IMR-90 (cell line): ENCODE measurements around the gene PANX1. TPM values are rescaled to one million over a fixed set of nuclear protein-coding genes. Genes with fewer than 3 reads are reported as not detected.

Experiments
- ATAC-seq: fragments of 200-7000 bp; cut with Tn5 transposase; 2 replicates; pipeline ENCODE4 v1.9.1; 2020; ENCODE audit warnings: low read depth, mild to moderate bottlenecking, moderate library complexity
- BruUV-seq: library from RNA; stranded (reverse); fragments of 400-500 nt; replicated peaks from 2 replicates; lab custom pipeline; 2021; lab: Mats Ljungman, UMichigan
- CTCF ChIA-PET: fragments of 300-600 bp; formaldehyde crosslinking; extraction: SDS; loops from one replicate; lab custom pipeline; 2021; ENCODE audit warnings: antibody characterized with exemption; lab: Yijun Ruan, JAX
- POLR2A ChIA-PET: fragments of 300-600 bp; sonication (Branson Sonifier 250); formaldehyde crosslinking; loops from one replicate; lab custom pipeline; 2022; ENCODE audit warnings: antibody characterized with exemption; ENCODE audit not compliant: unreplicated experiment; lab: Charles Lee
- DNase-seq: peaks from one replicate; pipeline ENCODE4 v3.0.0; 2013
- H2AFZ ChIP-seq: replicated peaks from 2 replicates; pipeline ENCODE3; 2013; ENCODE audit warnings: low read length, mild to moderate bottlenecking; ENCODE audit not compliant: poor library complexity
- H2AK5ac ChIP-seq: 2 replicates; pipeline ENCODE4 v1.6.1; 2013; ENCODE audit warnings: low read depth, low read length, inconsistent platforms
- H2AK9ac ChIP-seq: replicated peaks from 2 replicates; pipeline ENCODE3; 2013; ENCODE audit warnings: mild to moderate bottlenecking, low read depth, low read length, moderate library complexity; ENCODE audit not compliant: poor library complexity
- H2BK120ac ChIP-seq: 2 replicates; pipeline ENCODE4 v1.6.1; 2013; ENCODE audit warnings: low read depth, low read length, inconsistent platforms
- H2BK15ac ChIP-seq: 3 replicates; pipeline ENCODE4 v1.6.1; 2013; ENCODE audit warnings: low read depth, low read length, inconsistent platforms
- H2BK20ac ChIP-seq: 2 replicates; pipeline ENCODE4 v1.6.1; 2013; ENCODE audit warnings: low read depth, mild to moderate bottlenecking, inconsistent platforms, low read length, moderate library complexity
- H2BK5ac ChIP-seq: 2 replicates; pipeline ENCODE4 v1.6.1; 2013; ENCODE audit warnings: mild to moderate bottlenecking, low read depth, low read length, inconsistent platforms; ENCODE audit not compliant: poor library complexity, severe bottlenecking
- H3K14ac ChIP-seq: replicated peaks from 2 replicates; pipeline ENCODE4 v1.6.1; 2013; ENCODE audit warnings: low read depth, low read length, inconsistent platforms
- H3K18ac ChIP-seq: 2 replicates; pipeline ENCODE4 v1.6.1; 2013; ENCODE audit warnings: low read depth, low read length, control low read depth
- H3K23ac ChIP-seq: 2 replicates; pipeline ENCODE4 v1.6.1; 2013; ENCODE audit warnings: low read depth, low read length, inconsistent platforms
- H3K27ac ChIP-seq: 2 replicates; pipeline ENCODE4 v1.5.1; 2013; ENCODE audit warnings: mild to moderate bottlenecking, control low read depth, low read length; ENCODE audit not compliant: insufficient read depth
- H3K27me3 ChIP-seq: 2 replicates; pipeline ENCODE4 v1.6.1; 2013; ENCODE audit warnings: low read length; ENCODE audit not compliant: control insufficient read depth, insufficient read depth
- H3K36me3 ChIP-seq: 2 replicates; pipeline ENCODE4 v1.6.1; 2013; ENCODE audit warnings: low read length, mixed read lengths; ENCODE audit not compliant: control insufficient read depth, insufficient read depth
- H3K4ac ChIP-seq: 2 replicates; pipeline ENCODE4 v1.6.1; 2013; ENCODE audit warnings: low read depth, low read length, inconsistent platforms
- H3K4me1 ChIP-seq: 2 replicates; pipeline ENCODE4 v1.6.1; 2013; ENCODE audit warnings: low read length, mixed read lengths; ENCODE audit not compliant: control insufficient read depth, insufficient read depth
- H3K4me2 ChIP-seq: 2 replicates; pipeline ENCODE4 v1.6.1; 2013; ENCODE audit warnings: low read depth, mild to moderate bottlenecking, control low read depth, low read length, moderate library complexity
- H3K4me3 ChIP-seq: 2 replicates; pipeline ENCODE4 v1.5.1; 2013; ENCODE audit warnings: low read depth, mild to moderate bottlenecking, control low read depth, low read length, moderate library complexity; ENCODE audit not compliant: insufficient read depth
- H3K56ac ChIP-seq: 2 replicates; pipeline ENCODE4 v1.6.1; 2013; ENCODE audit warnings: low read length, inconsistent platforms; ENCODE audit not compliant: insufficient read depth; ENCODE audit errors: extremely low read depth
- H3K79me1 ChIP-seq, 2 experiments: 2 replicates each; pipeline ENCODE4 v1.6.1; 2013; ENCODE audit warnings: low read length in 2 of 2, inconsistent platforms in 1 of 2, low read depth in 1 of 2
- H3K9ac ChIP-seq: 2 replicates; pipeline ENCODE4 v1.6.1; 2013; ENCODE audit warnings: low read depth, low read length, control low read depth
- H3K9me1 ChIP-seq: 2 replicates; pipeline ENCODE4 v1.6.1; 2013; ENCODE audit warnings: low read length, inconsistent platforms; ENCODE audit not compliant: insufficient read depth
- H3K9me3 ChIP-seq: 2 replicates; pipeline ENCODE4 v1.6.1; 2013; ENCODE audit warnings: low read length; ENCODE audit not compliant: control insufficient read depth, insufficient read depth
- H4K20me1 ChIP-seq: 2 replicates; pipeline ENCODE4 v1.6.1; 2013; ENCODE audit warnings: low read length, inconsistent platforms; ENCODE audit not compliant: insufficient read depth
- H4K5ac ChIP-seq: 2 replicates; pipeline ENCODE4 v1.6.1; 2013; ENCODE audit warnings: mild to moderate bottlenecking, low read depth, low read length, control low read depth
- H4K8ac ChIP-seq, 2 experiments: 2 replicates each; pipeline ENCODE4 v1.6.1; 2013; ENCODE audit warnings: low read depth in 2 of 2, low read length in 2 of 2, control low read depth in 1 of 2, inconsistent platforms in 1 of 2
- H4K91ac ChIP-seq: 2 replicates; pipeline ENCODE4 v1.6.1; 2013; ENCODE audit warnings: low read depth, low read length, inconsistent platforms; ENCODE audit not compliant: insufficient read depth
- POLR2A ChIP-seq: IDR thresholded peaks from 2 replicates; pipeline ENCODE4 v1.6.1; 2012; ENCODE audit warnings: mild to moderate bottlenecking, low read depth, low read length
- WGBS, 2 experiments: methylation state at CpG; one replicate each; pipeline versions ENCODE4 v1.1.5 to v1.1.7; 2013; ENCODE audit warnings: missing lambda C conversion rate in 2 of 2; ENCODE audit not compliant: insufficient read length in 1 of 2; ENCODE audit errors: extremely low coverage in 2 of 2; 5-methylcytosine and 5-hydroxymethylcytosine counted together
- dilution Hi-C: fragments of 300-500 bp; cut with HindIII; formaldehyde crosslinking; loops from one replicate; pipeline ENCODE4 v1.14.3; 2018; ENCODE audit warnings: low sequenced_read_pairs; ENCODE audit not compliant: unreplicated experiment
- in situ Hi-C: fragments of 300-500 bp; cut with MboI; formaldehyde crosslinking; loops from 3 replicates; pipeline ENCODE4 v1.14.3; 2019; ENCODE audit warnings: low sequenced_read_pairs, inconsistent platforms, mixed read lengths
- intact Hi-C: fragments of 100-400 bp; cut with micrococcal nuclease; formaldehyde crosslinking; loops from 2 replicates; pipeline ENCODE4 v1.10.0; 2022
- polyA plus RNA-seq, 3 experiments: library from polyadenylated mRNA; depleted of rRNA; stranded (reverse); fragments of >200 nt; gene quantifications; 2 replicates each; pipeline ENCODE4 v1.2.3, GENCODE V29; 2012; ENCODE audit warnings: low replicate concordance in 1 of 3
- total RNA-seq: library from RNA; depleted of rRNA; stranded (reverse); fragments of >200 nt; gene quantifications from 2 replicates; pipeline ENCODE4 v1.2.3, GENCODE V29; 2012

The PANX1 gene
- total and polyA plus RNA-seq, 2 of the 4 experiments (the other 2 are of a cell fraction), result 29.8 to 70.8 TPM

- H4K20me1 ChIP-seq, result no peaks in the 10 kb centered on the region
- H3K4me2 ChIP-seq, result no peak overlapping the region
- POLR2A ChIA-PET, result no interaction called here
- H3K79me1 ChIP-seq, result no peaks in the 10 kb centered on the region
- H3K27ac ChIP-seq, result no peak overlapping the region
- H3K4me1 ChIP-seq, result no peaks in the 10 kb centered on the region
- intact Hi-C loops, result no loop called here
- no peak overlapping the region for H3K18ac ChIP-seq
- H2BK20ac ChIP-seq, result no peak overlapping the region
- CTCF ChIA-PET, result no interaction called here
- H4K5ac ChIP-seq, result no peak overlapping the region
- no peak overlapping the region for H3K56ac ChIP-seq
- no peak overlapping the region for H2BK5ac ChIP-seq
- H3K27me3 ChIP-seq, result no peaks in the 10 kb centered on the region
- no peak overlapping the region for H3K4me3 ChIP-seq
- no peak overlapping the region for H4K8ac ChIP-seq
- peaks cover 2% of the 10 kb centered on the region; the same call in 1 of the 2 replicates for H3K9me3 ChIP-seq
- no peak for ATAC-seq
- H4K91ac ChIP-seq, result no peak overlapping the region
- H2BK15ac ChIP-seq, result no peak overlapping the region
- peak; percentile 9 for DNase-seq
- H3K14ac ChIP-seq, result no peak overlapping the region
- H2AK9ac ChIP-seq, result no peak overlapping the region
- no peaks in the 10 kb centered on the region for H3K36me3 ChIP-seq
- in situ Hi-C loops, result no loop called here
- H3K4ac ChIP-seq, result no peak overlapping the region
- no peak overlapping the region for H2AK5ac ChIP-seq
- dilution Hi-C loops, result no loop called here
- TF ChIP-seq POLR2A, result no peak
- H3K9ac ChIP-seq, result no peak overlapping the region
- no TSS peak for BruUV-seq
- H2AFZ ChIP-seq, result no peak overlapping the region
- no peak overlapping the region for H2BK120ac ChIP-seq
- H3K9me1 ChIP-seq, result no peaks in the 10 kb centered on the region
- no peak overlapping the region for H3K23ac ChIP-seq
- no CpG with 5 or more reads among the region's 2 CpGs for WGBS, 2 experiments
Observed at GRCh38 chr11:94218372-94218771, 89.7 kb downstream of the PANX1 start.
